Measurements from ENCODE around the gene CSNK1G1.

Gene CSNK1G1

DNA sequence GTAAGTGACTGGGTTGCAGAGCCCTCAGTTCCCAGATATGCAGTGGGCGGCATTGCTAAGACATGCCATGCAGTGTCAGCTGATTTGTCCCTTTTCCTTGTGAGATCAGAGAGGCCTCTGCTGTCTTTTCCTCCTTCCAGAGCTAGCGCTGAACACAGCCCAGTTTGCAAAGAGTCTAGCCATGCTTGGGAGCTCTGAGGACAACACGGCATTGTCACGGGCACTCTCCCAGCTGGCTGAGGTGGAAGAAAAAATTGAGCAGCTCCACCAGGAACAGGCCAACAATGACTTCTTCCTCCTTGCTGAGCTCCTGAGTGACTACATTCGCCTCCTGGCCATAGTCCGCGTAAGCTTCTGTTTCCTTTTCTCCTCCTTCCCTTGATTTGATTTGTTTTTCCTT is 224.4 kb downstream of the CSNK1G1 start:
- no peak overlapping the region for H3K4me3 ChIP-seq (ENCODE audit: low read length)
- no peaks in the 10 kb centered on the region for H3K27me3 ChIP-seq (ENCODE audit: control insufficient read depth, low read length)
- H3K4me2 ChIP-seq (ENCODE audit: low read length): no peak overlapping the region
- no peaks in the 10 kb centered on the region for H3K9me2 ChIP-seq (replicated peaks; ENCODE audit: control insufficient read depth, low read length)
- no peaks in the 10 kb centered on the region for H3K79me2 ChIP-seq (ENCODE audit: control insufficient read depth, low read length)
- H3K4me1 ChIP-seq (ENCODE audit: control insufficient read depth, low read length): no peaks in the 10 kb centered on the region
- H4K20me1 ChIP-seq (ENCODE audit: control insufficient read depth, insufficient read depth, low read depth, low read length): no peaks in the 10 kb centered on the region
- no peaks in the 10 kb centered on the region for H3K9me3 ChIP-seq (ENCODE audit: control insufficient read depth, insufficient read depth, low read length)
- H3F3A ChIP-seq (ENCODE audit: control insufficient read depth, insufficient read depth): no peaks in the 10 kb centered on the region
- peaks cover 82% of the 10 kb centered on the region for H3K36me3 ChIP-seq (ENCODE audit: control insufficient read depth, low read length)
- no peak for TF ChIP-seq EZH2phosphoT487 (IDR thresholded peaks at IDR 0.05; ENCODE audit: borderline replicate concordance, low read length)
- TF ChIP-seq, protein P1, sequence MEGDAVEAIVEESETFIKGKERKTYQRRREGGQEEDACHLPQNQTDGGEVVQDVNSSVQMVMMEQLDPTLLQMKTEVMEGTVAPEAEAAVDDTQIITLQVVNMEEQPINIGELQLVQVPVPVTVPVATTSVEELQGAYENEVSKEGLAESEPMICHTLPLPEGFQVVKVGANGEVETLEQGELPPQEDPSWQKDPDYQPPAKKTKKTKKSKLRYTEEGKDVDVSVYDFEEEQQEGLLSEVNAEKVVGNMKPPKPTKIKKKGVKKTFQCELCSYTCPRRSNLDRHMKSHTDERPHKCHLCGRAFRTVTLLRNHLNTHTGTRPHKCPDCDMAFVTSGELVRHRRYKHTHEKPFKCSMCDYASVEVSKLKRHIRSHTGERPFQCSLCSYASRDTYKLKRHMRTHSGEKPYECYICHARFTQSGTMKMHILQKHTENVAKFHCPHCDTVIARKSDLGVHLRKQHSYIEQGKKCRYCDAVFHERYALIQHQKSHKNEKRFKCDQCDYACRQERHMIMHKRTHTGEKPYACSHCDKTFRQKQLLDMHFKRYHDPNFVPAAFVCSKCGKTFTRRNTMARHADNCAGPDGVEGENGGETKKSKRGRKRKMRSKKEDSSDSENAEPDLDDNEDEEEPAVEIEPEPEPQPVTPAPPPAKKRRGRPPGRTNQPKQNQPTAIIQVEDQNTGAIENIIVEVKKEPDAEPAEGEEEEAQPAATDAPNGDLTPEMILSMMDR (IDR thresholded peaks at IDR 0.05; ENCODE audit: low read depth, low read length, poor library complexity, severe bottlenecking): no peak
- no peak overlapping the region for H3K27ac ChIP-seq (ENCODE audit: low read depth, low read length)

DNA sequence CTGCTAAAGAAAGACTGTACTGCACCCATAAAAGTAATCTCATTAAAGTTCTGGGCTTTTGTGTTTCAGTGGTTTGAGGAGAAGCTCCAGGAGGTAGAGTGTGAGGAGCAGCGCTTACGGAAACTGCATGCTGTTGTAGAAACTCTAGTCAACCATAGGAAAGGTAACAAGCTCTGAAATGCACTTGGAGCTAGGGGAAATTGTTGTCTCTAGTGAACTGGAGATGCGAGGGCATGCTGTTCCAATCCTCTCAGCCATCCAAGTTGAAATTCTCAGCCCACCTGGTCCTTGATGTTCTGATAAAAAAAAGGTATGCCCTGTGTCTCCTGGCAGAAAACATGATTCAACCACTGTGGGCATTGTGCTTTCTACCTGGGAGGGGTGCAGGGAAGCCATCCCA is 225.8 kb downstream of the CSNK1G1 start:
- Histone ChIP-seq H3F3A (ENCODE audit: control insufficient read depth, insufficient read depth) (no peaks in the 10 kb centered on the region), H4K20me1 (ENCODE audit: control insufficient read depth, insufficient read depth, low read depth, low read length) (no peaks in the 10 kb centered on the region), H3K4me3 (ENCODE audit: low read length) (no peak overlapping the region), H3K27me3 (ENCODE audit: control insufficient read depth, low read length) (no peaks in the 10 kb centered on the region), H3K79me2 (ENCODE audit: control insufficient read depth, low read length) (no peaks in the 10 kb centered on the region), H3K27ac (ENCODE audit: low read depth, low read length) (no peak overlapping the region), H3K4me1 (ENCODE audit: control insufficient read depth, low read length) (no peaks in the 10 kb centered on the region), H3K9me3 (ENCODE audit: control insufficient read depth, insufficient read depth, low read length) (no peaks in the 10 kb centered on the region), H3K4me2 (ENCODE audit: low read length) (no peak overlapping the region), H3K36me3 (ENCODE audit: control insufficient read depth, low read length) (peaks cover 77% of the 10 kb centered on the region), H3K9me2 (replicated peaks; ENCODE audit: control insufficient read depth, low read length) (no peaks in the 10 kb centered on the region)
- TF ChIP-seq, protein P1 (IDR thresholded peaks at IDR 0.05; ENCODE audit: low read depth, low read length, poor library complexity, severe bottlenecking): no peak
- no peak for TF ChIP-seq EZH2phosphoT487 (IDR thresholded peaks at IDR 0.05; ENCODE audit: borderline replicate concordance, low read length)

DNA sequence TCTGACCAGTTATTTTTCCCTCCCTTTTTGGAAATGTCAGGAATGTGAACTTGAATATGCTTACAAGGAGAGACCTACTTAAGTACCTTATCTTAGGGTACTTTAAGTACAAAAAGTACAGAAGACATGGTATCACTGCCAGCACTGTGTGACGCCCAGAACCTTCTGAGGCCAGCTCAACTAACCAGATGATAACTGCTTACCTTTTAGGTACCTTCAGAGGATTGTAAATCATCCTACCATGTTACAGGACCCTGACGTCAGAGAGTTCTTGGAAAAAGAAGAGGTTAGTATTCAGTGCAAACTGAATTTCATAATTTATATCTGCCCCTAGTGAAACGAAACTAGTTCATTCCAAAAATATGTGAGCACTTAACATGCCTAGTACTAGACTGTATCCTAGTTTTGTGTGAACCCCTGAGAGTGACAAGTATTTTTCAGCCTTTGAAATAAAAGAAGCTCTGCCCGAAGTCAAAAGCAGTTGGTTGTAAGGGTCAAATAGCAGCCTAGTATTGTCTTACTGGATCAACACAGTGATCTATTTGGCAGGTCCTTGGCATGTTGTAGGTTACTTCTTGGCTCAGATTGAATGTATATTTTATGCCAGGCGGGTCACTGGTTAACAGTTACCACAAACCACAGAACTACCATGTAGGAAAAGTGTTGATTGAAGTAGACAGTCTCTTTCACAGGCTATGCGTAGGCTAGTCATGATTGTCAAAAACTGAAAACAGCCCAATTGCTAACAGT is 228.3 kb downstream of the CSNK1G1 start:
- Histone ChIP-seq H3K4me3 (ENCODE audit: low read length) (no peak overlapping the region), H3K9me2 (replicated peaks; ENCODE audit: control insufficient read depth, low read length) (no peaks in the 10 kb centered on the region), H4K20me1 (ENCODE audit: control insufficient read depth, insufficient read depth, low read depth, low read length) (no peaks in the 10 kb centered on the region), H3K27me3 (ENCODE audit: control insufficient read depth, low read length) (no peaks in the 10 kb centered on the region), H3K4me1 (ENCODE audit: control insufficient read depth, low read length) (no peaks in the 10 kb centered on the region), H3K79me2 (ENCODE audit: control insufficient read depth, low read length) (no peaks in the 10 kb centered on the region), H3K9me3 (ENCODE audit: control insufficient read depth, insufficient read depth, low read length) (no peaks in the 10 kb centered on the region), H3K36me3 (ENCODE audit: control insufficient read depth, low read length) (peaks cover 77% of the 10 kb centered on the region), H3K27ac (ENCODE audit: low read depth, low read length) (no peak overlapping the region), H3K4me2 (ENCODE audit: low read length) (no peak overlapping the region), H3F3A (ENCODE audit: control insufficient read depth, insufficient read depth) (no peaks in the 10 kb centered on the region)
- TF ChIP-seq, protein P1 (IDR thresholded peaks at IDR 0.05; ENCODE audit: low read depth, low read length, poor library complexity, severe bottlenecking): no peak
- no peak for TF ChIP-seq EZH2phosphoT487 (IDR thresholded peaks at IDR 0.05; ENCODE audit: borderline replicate concordance, low read length)
